GM21367 (cell line): ENCODE results near the gene CEBPZOS.
A peak's percentile ranks its signal among the peaks of the same experiment; 100 is the strongest.
"Not testable (repeated sequence)": the region's sequence is repeated elsewhere in the genome, so short reads cannot be mapped to it uniquely, and the experiment has no call there.

Source experiments
- ATAC-seq: cut with Tn5 transposase; IDR thresholded peaks from one replicate; pipeline ENCODE4 v1.9.1; 2021; ENCODE audit not compliant: unreplicated experiment

CEBPZOS gene

GRCh38 chr2:37190290-37190689 lies 6.0 kb upstream of the CEBPZOS start:
- ATAC-seq = no peak

GRCh38 chr2:37191253-37191652 lies 5.0 kb upstream of the CEBPZOS start:
- ATAC-seq = no peak

- no peak for ATAC-seq
Observed at GRCh38 chr2:37191747-37192146, 4.5 kb upstream of the CEBPZOS start.

GRCh38 chr2:37192551-37192950 lies 3.7 kb upstream of the CEBPZOS start:
- no peak for ATAC-seq

- ATAC-seq = peak; percentile 5
Observed at GRCh38 chr2:37195862-37196319, 405 bp upstream of the CEBPZOS start.

- ATAC-seq = no peak
Observed at GRCh38 chr2:37198681-37199065, 2.4 kb downstream of the CEBPZOS start.

GRCh38 chr2:37201208-37201607 lies 4.9 kb downstream of the CEBPZOS start:
- no peak for ATAC-seq

- ATAC-seq = no peak
Observed at GRCh38 chr2:37201766-37202165, 5.5 kb downstream of the CEBPZOS start.

- no peak for ATAC-seq
Observed at GRCh38 chr2:37203708-37204107, 7.4 kb downstream of the CEBPZOS start.

- not testable (repeated sequence) for ATAC-seq
Observed at GRCh38 chr2:37205071-37205661, 8.9 kb downstream of the CEBPZOS start.

GRCh38 chr2:37205689-37206341 lies 9.5 kb downstream of the CEBPZOS start:
- no peak for ATAC-seq

- not testable (repeated sequence) for ATAC-seq
Observed at GRCh38 chr2:37206760-37207159, 10.5 kb downstream of the CEBPZOS start.

- ATAC-seq = no peak
Observed at GRCh38 chr2:37211212-37211611, 14.9 kb downstream of the CEBPZOS start.

GRCh38 chr2:37211939-37212338 lies 15.6 kb downstream of the CEBPZOS start:
- no peak for ATAC-seq

- ATAC-seq = no peak
Observed at GRCh38 chr2:37215250-37215649, 19.0 kb downstream of the CEBPZOS start.

- no peak for ATAC-seq
Observed at GRCh38 chr2:37219046-37219445, 22.8 kb downstream of the CEBPZOS start.

GRCh38 chr2:37223131-37223530 lies 26.8 kb downstream of the CEBPZOS start:
- ATAC-seq = no peak

- no peak for ATAC-seq
Observed at GRCh38 chr2:37224063-37224462, 27.8 kb downstream of the CEBPZOS start.

GRCh38 chr2:37225129-37225528 lies 28.8 kb downstream of the CEBPZOS start:
- not testable (repeated sequence) for ATAC-seq

GRCh38 chr2:37226863-37227262 lies 30.6 kb downstream of the CEBPZOS start:
- ATAC-seq = no peak

GRCh38 chr2:37228788-37229187 lies 32.5 kb downstream of the CEBPZOS start:
- no peak for ATAC-seq

GRCh38 chr2:37230581-37230980 lies 34.3 kb downstream of the CEBPZOS start:
- ATAC-seq = no peak
